ENCODE data around the gene LRRC52. TPM values are rescaled to one million over a fixed set of nuclear protein-coding genes. Genes with fewer than 3 reads are reported as not detected.

LRRC52 gene
- total and polyA plus RNA-seq, 2 of the 13 experiments (the other 11 are each of a cell fraction or from before 2014, with no cell fraction given), result not detected

Other genes starting within 250 kb of the LRRC52 start
- gene LMX1A, start 187.3 kb upstream of the LRRC52 start, total RNA-seq (2016; rRNA removed; fragmentation: Illumina TruSeq; extraction: Trizol), result 0.07 TPM in 1 of 2 replicates, not detected in the other
- gene LMX1A, start 187.3 kb upstream of the LRRC52 start, polyA plus RNA-seq (2011; rRNA removed), result not detected in 2 replicates
- not detected in 2 replicates for gene RXRG, start 98.9 kb upstream of the LRRC52 start, total RNA-seq (2016; rRNA removed; fragmentation: Illumina TruSeq; extraction: Trizol)
- not detected in 2 replicates for gene RXRG, start 98.9 kb upstream of the LRRC52 start, polyA plus RNA-seq (2011; rRNA removed)
- gene MGST3, start 87.2 kb downstream of the LRRC52 start, total RNA-seq (2016; rRNA removed; fragmentation: Illumina TruSeq; extraction: Trizol), result 34.3 and 59.7 TPM in 2 replicates
- 54.7 and 61.2 TPM in 2 replicates for gene MGST3, start 87.2 kb downstream of the LRRC52 start, polyA plus RNA-seq (2011; rRNA removed)
- gene ALDH9A1, start 154.6 kb downstream of the LRRC52 start, total RNA-seq (2016; rRNA removed; fragmentation: Illumina TruSeq; extraction: Trizol), result 38.5 and 52.7 TPM in 2 replicates
- 17.1 and 27.5 TPM in 2 replicates for gene ALDH9A1, start 154.6 kb downstream of the LRRC52 start, polyA plus RNA-seq (2011; rRNA removed)
- gene TMCO1, start 224.9 kb downstream of the LRRC52 start, total RNA-seq (2016; rRNA removed; fragmentation: Illumina TruSeq; extraction: Trizol), result 85.3 and 119 TPM in 2 replicates
- 106 TPM in 2 replicates for gene TMCO1, start 224.9 kb downstream of the LRRC52 start, polyA plus RNA-seq (2011; rRNA removed)

Data from HepG2 (cell line).